ENCODE results near the gene SLC25A1. TPM values are rescaled to one million over a fixed set of nuclear protein-coding genes. Genes with fewer than 3 reads are reported as not detected.

Gene SLC25A1
- total RNA-seq, 1 donor from 2014 or later, result 39.4 TPM

DNA sequence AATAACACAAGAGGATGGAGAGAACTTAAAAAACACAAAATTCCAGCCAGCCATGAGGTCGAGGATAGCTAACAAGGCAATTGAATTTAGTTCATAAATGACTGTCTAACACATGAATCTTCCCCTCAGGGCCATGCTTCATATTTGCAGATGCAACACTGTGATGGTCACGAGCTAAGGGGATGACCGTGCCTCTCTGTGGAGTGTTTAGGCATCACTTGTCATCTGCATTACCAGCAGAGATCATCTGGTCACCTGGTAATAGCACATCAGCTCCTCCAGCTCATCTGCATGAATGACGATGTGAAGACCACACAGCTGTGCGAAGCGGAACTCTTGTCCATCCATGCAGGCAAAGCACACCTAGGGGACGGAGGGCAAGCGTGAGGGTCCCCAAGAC, 20.9 kb upstream of the SLC25A1 start:
- Mint-ChIP-seq H3K27ac (no peak overlapping the region), H3K4me3 (no peak overlapping the region), H3K27me3 (peaks cover 11% of the 10 kb centered on the region), H3K9me3 (no peaks in the 10 kb centered on the region), H3K4me1 (peaks cover 9% of the 10 kb centered on the region), H3K36me3 (ENCODE audit: low read depth) (no peaks in the 10 kb centered on the region)
- intact Hi-C loops (cut with micrococcal nuclease), result no loop called here
- no peak for DNase-seq

DNA sequence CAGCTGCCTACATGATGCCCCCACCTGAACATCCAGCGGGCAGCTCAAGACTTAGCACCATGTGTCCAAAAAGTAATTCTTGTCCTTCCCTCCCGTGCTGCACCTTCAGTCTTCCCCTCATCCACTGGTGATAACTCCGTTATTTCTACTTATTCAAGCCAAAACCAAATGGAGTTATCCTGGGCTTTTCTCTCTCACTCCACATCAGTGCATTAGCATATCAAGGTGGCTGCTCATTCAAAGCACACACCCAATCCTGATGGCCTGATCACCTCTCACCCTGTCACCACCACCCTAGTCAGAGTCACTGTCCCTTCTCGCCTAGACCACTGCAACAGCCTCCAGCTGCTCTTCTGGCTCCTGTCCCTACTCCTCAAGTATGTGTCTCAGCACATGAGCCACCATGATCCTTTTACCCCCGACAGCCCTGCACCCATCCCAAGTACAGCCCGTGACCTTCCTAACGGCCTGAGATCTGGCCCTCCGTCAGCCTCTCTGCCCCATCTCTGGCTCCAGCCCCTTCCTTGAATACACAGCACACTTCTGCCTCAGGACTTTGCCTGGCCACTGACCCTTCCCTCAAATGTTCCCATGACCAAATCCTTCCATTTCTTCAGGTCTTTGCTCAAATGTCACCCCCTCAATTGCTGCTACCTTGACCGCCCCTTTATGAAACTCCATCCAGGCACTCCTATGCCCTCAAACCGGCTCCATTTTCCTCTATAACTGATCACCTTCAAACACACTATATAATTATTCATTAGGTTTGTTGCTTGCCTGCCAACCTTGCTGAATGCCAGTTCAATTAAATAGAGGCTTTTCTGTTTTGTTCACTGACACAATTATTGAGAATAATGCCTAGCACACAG, 19.7 kb upstream of the SLC25A1 start:
- Mint-ChIP-seq H3K27me3 (peaks cover 8% of the 10 kb centered on the region), H3K4me3 (no peak overlapping the region), H3K4me1 (peaks cover 9% of the 10 kb centered on the region), H3K36me3 (ENCODE audit: low read depth) (no peaks in the 10 kb centered on the region), H3K9me3 (no peaks in the 10 kb centered on the region), H3K27ac (no peak overlapping the region)
- intact Hi-C loops (cut with micrococcal nuclease), result no loop called here
- no peak for DNase-seq

DNA sequence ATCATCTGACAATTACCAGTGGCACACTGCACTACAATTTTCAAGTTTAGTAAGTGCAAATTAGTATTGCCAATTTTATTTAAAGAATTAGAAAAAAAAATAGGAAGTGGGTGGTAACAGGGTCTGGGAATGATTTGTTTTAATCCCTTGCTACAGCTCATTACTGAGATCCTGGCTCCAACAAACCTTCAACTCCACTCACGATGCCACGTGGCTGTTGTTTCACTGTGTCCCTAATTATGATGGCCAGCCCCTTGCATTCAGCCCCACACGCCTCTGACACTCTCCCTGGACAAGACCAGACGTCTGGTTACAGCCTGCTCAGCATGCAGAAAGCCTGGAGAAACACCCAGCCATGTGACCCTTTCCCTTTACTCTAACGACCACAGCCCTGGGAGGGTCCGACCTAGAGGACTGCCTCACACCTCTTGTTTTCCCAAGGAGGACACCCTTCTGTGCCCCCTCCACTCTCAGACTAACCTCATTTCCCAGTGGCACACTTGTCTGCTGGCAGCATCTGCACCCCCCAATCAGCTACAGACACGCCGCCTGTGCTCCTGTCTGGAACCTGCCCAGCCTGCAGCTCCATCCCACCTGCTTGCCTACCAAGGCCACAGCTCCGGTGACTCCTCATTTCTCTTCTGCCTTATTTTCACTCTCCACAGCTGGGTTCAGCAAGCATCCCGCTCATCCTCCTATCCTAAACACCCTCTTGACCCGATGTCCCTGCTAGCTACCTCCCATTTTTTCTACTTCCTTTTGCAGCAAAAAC, 18.5 kb upstream of the SLC25A1 start:
- H3K4me3 Mint-ChIP-seq, result no peak overlapping the region
- no peaks in the 10 kb centered on the region for H3K9me3 Mint-ChIP-seq
- intact Hi-C loops (cut with micrococcal nuclease), result no loop called here

DNA sequence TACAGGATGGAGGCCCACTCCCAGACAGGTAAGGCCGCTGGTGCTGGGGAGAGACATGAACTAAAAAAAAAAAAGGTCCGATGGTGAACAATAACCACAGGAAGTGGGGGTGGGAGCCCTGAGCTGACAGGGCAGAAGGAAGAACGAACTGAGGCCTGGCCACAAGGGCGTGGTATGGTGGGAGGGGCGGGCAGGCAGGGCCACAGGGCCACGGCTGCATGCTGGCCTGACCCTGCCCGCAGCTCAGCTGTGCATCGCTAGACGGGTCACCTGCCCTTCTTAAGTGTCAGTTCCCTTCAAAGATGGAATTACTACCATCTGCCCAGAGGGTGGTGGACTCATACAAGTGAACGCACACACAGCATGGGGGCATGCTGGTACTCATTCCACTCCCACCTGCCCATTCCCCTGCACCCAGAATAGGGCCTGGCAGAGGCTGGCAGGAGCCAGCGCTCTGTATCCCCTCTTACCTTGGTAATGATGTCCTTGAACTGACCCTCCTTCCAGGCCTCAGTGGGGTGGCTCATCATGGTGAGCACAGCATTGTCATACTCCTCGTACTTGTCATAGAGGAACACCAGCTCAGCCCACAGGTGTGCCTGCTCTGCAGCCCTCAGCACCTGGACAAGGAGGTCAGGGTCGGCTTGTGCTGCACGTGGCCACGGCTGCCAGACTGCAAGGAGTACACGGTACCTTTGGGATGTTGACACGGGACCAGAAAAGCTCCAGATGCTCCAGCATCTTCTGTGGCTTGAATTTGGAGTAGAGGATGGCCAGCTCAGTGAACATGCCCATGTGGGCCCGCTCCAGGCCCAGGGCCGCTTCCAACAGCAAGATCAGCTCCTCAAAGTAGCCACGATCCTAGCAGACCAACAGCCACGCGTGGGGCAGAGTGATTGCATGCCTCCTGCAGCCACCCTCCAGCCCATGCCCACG, 17.5 kb upstream of the SLC25A1 start:
- DNase-seq, result peak; percentile 66
- Mint-ChIP-seq H3K27ac (no peak overlapping the region), H3K4me1 (peaks cover 9% of the 10 kb centered on the region), H3K36me3 (ENCODE audit: low read depth) (no peaks in the 10 kb centered on the region), H3K9me3 (no peaks in the 10 kb centered on the region), H3K4me3 (no peak overlapping the region), H3K27me3 (peaks cover 8% of the 10 kb centered on the region)
- intact Hi-C loops (cut with micrococcal nuclease), result no loop called here

More for the DNA sequence above, 18.5 kb upstream of the SLC25A1 start:
- no peaks in the 10 kb centered on the region for H3K36me3 Mint-ChIP-seq (ENCODE audit: low read depth)
- H3K27ac Mint-ChIP-seq, result no peak overlapping the region
- H3K27me3 Mint-ChIP-seq, result peaks cover 8% of the 10 kb centered on the region
- H3K4me1 Mint-ChIP-seq, result peaks cover 9% of the 10 kb centered on the region
- no peak for DNase-seq

DNA sequence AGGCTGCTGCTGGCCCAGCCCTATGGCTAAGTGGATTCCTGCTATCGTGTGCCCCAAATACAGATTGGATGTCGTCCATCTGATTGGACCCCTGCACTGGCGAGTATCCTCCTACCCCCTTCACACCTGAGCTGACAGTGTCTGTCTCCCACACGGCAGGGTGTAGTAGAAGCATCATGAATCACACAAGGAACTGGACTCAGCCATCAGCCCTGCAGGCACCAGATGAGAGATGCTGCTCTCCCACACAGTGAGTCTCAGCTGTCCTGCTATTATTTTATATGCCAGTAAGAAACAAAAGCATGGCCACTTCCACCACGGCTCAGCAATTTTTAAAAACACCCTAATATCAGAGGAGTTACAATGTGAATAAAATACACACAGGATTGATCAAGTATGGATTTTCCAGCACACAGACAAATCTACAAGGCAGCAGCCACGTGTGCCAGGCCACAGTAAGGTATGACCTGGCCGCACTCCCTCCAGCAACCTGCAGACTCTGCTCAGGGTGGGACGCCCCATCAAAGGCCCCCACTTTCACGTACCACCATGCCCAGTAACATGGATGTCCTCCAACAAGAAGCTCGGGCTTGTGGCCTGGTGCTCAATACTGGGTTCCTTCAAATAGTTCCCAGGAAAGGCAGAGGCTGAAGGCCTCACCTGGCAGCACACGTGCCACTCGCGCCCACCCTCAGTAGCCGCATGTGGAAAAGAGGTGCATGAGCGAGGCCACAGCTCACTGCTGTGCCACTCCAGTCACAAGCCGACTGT, 16.4 kb upstream of the SLC25A1 start:
- Mint-ChIP-seq H3K4me1 (peaks cover 9% of the 10 kb centered on the region), H3K9me3 (no peaks in the 10 kb centered on the region), H3K27me3 (peaks cover 8% of the 10 kb centered on the region), H3K27ac (no peak overlapping the region), H3K36me3 (ENCODE audit: low read depth) (no peaks in the 10 kb centered on the region), H3K4me3 (no peak overlapping the region)
- intact Hi-C loops (cut with micrococcal nuclease), result no loop called here
- no peak for DNase-seq

GRCh38 chr22:19193879-19194278, 15.3 kb upstream of the SLC25A1 start:
- H3K36me3 Mint-ChIP-seq (ENCODE audit: low read depth), result no peaks in the 10 kb centered on the region
- DNase-seq, result no peak
- intact Hi-C loops (cut with micrococcal nuclease), result no loop called here
- H3K27me3 Mint-ChIP-seq, result peaks cover 4% of the 10 kb centered on the region
- H3K27ac Mint-ChIP-seq, result no peak overlapping the region
- no peaks in the 10 kb centered on the region for H3K9me3 Mint-ChIP-seq
- H3K4me1 Mint-ChIP-seq, result peaks cover 9% of the 10 kb centered on the region
- no peak overlapping the region for H3K4me3 Mint-ChIP-seq

DNA sequence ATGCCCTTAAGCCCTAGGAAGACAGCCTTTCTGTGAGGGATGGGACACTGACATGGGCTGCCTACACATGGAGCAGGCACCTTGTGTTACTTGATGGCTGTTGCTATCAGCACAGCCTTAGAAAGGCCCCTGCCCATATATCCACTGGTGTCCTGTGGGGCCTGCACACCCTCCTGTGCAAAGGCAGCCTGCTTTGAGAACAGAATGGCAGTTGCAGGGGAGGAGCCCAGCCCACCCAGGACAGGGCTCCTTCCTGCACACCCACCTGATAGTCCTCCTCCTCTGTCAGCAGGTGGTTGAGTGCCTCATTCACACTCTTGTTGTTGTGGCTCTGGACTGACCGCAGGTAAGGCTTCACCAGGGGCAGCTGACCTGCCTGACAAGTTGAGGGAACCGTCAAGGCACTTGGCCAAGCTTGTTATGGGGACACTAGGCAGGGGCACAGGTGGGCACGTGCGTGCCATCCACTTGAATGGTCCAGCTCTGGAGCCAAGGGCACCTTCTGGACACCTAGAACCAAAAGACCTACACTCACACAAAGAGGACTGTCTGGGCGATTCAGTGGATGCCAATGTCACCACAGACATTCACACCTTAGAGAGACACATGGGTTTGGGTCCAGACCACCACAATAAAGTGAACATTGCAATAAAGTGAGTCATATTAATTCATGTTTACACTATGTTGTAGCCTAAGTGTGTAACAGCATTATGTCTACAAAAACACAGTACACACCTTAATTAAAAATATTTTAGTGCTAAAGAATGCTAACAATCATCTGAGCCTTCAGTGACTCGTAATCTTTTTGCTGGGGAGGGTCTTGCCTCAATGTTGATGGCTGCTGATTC, 9.4 kb upstream of the SLC25A1 start:
- Mint-ChIP-seq H3K4me1 (no peaks in the 10 kb centered on the region), H3K4me3 (no peak overlapping the region), H3K27ac (no peak overlapping the region), H3K27me3 (no peaks in the 10 kb centered on the region), H3K9me3 (no peaks in the 10 kb centered on the region), H3K36me3 (ENCODE audit: low read depth) (no peaks in the 10 kb centered on the region)
- no peak for DNase-seq
- intact Hi-C loops (cut with micrococcal nuclease), result no loop called here

DNA sequence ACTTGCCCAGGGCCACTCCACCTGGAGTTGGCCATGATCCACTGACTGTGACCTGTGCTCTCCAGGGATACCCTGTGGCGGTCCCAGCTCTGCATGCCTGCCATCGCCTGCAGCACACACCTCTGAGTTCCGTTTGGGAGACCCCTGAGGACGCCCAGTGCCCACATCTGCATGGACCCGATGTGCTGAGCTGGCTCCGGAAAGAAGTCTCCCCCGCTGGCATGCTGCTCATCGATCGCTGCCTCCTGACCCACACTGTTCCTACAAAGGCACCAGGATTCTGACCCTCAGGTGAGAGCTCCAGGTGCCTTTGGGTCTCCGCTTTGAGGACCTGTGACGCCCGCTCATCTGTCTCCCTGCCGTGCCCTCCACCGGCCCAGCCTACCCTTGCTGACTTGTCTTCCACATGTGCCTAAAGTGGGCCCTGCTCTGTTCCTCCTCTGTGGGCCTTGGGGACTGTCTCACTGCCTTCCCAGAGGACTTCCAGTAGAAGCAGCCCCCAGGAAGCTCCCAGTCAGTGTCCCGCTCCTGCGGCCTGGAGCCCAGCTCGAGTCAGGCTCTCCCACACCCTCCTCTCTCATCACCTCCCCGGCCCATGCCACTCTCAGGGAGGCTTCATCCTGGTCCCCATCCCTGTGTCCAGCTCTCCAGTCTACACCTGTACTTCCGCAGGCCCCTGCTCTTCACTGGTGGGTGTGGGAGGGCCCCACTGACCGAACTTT, 5.9 kb upstream of the SLC25A1 start:
- Mint-ChIP-seq H3K27ac (no peak overlapping the region), H3K4me3 (no peak overlapping the region), H3K27me3 (no peaks in the 10 kb centered on the region), H3K9me3 (no peaks in the 10 kb centered on the region), H3K36me3 (ENCODE audit: low read depth) (no peaks in the 10 kb centered on the region), H3K4me1 (peaks cover 12% of the 10 kb centered on the region)
- intact Hi-C loops (cut with micrococcal nuclease), result no loop called here
- no peak for DNase-seq

DNA sequence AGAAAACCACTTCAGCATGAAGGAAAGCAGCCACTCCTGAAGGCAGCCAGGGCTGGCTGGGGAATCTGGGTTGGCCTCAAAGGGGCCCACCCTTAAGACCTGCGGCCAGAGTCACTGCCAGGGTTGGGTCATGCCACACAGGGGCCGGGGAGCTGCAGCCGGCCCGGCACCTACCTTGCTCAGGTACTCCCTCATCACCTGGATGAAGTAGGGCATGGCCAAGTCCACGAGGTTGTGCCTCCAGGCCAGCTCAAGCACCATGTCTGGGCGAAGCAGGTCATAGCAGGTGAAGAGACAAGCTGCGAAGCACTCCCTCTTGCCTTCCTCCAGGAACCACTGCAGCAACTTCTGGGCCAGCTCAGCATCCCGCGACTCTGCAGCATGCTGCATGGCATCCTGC, 4.7 kb upstream of the SLC25A1 start:
- DNase-seq, result no peak
- Mint-ChIP-seq H3K9me3 (no peaks in the 10 kb centered on the region), H3K36me3 (ENCODE audit: low read depth) (no peaks in the 10 kb centered on the region), H3K4me1 (peaks cover 15% of the 10 kb centered on the region), H3K27me3 (no peaks in the 10 kb centered on the region), H3K4me3 (no peak overlapping the region), H3K27ac (no peak overlapping the region)
- intact Hi-C loops (cut with micrococcal nuclease), result no loop called here

GRCh38 chr22:19182472-19183157, 4.1 kb upstream of the SLC25A1 start:
- Mint-ChIP-seq H3K27ac (no peak overlapping the region), H3K36me3 (ENCODE audit: low read depth) (no peaks in the 10 kb centered on the region), H3K4me3 (no peak overlapping the region), H3K27me3 (no peaks in the 10 kb centered on the region), H3K4me1 (peaks cover 15% of the 10 kb centered on the region), H3K9me3 (no peaks in the 10 kb centered on the region)
- intact Hi-C loops (cut with micrococcal nuclease), result no loop called here
- DNase-seq, result peak; percentile 62

DNA sequence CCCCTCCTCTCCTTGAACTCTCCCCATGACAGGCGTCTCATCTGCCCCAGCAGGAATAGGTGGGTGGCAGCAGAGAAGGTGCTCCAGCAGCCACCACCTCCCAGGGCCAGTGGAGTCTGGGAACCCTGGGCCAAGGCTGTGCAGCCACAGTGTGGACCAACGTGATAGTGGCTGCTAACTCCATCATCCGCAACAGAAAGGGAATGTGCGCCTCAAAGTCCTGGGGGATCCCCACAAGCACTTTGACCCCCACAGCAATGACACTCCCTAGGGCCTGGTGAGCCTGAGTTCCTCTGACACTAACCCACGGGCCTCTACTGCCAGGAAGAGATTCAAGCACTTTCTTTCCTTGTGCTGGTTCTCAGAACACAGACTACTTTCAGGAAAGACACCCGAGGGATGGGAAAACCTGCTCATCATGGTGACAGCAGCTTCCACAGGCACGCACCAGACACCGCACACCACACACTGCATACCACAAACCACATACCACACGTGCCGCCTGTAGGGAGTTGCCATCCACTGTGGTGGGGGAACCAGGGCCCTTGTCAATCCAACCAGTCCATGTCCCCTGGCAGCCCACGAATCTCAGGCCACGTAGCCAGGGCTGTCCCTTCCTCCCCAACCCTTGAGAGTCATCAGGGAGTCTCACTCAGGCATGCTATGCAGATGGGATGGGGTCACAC, 3.4 kb upstream of the SLC25A1 start:
- H3K4me1 Mint-ChIP-seq, result peaks cover 16% of the 10 kb centered on the region
- no peak overlapping the region for H3K27ac Mint-ChIP-seq
- H3K9me3 Mint-ChIP-seq, result no peaks in the 10 kb centered on the region
- intact Hi-C loops (cut with micrococcal nuclease), result no loop called here
- no peaks in the 10 kb centered on the region for H3K36me3 Mint-ChIP-seq (ENCODE audit: low read depth)
- H3K27me3 Mint-ChIP-seq, result no peaks in the 10 kb centered on the region
- no peak overlapping the region for H3K4me3 Mint-ChIP-seq
- DNase-seq, result peak; percentile 68

All from activated CD4-positive, alpha-beta T cell treated with anti-CD3 and anti-CD28 coated beads, Interleukin-2, amount 10 ng/mL, durations not matched to agents 24 days and 14 days (primary cell).